PC-3 (cell line): Measurements from ENCODE around the gene APOC1.
"Not testable (repeated sequence)": the region's sequence is repeated elsewhere in the genome, so short reads cannot be mapped to it uniquely, and the experiment has no call there.

ENCODE experiments used
- CTCF ChIP-seq: fragments of 300-600 bp; sonication (generic); conservative IDR thresholded peaks from 2 replicates; pipeline ENCODE4 v1.5.1; 2017; ENCODE audit warnings: antibody characterized with exemption, low read depth, mild to moderate bottlenecking, low read length
- EZH2 ChIP-seq: fragments of 300-600 bp; sonication (generic); IDR thresholded peaks from one replicate; pipeline ENCODE4 v1.6.1; 2017; ENCODE audit warnings: antibody characterized with exemption, mild to moderate bottlenecking, low read length; ENCODE audit not compliant: unreplicated experiment
- EZH2phosphoT487 ChIP-seq: fragments of 300-600 bp; sonication (generic); IDR thresholded peaks from 2 replicates; pipeline ENCODE4 v1.6.1; 2018; ENCODE audit warnings: mild to moderate bottlenecking, antibody characterized with exemption, low read length, borderline replicate concordance

- not testable (repeated sequence) for TF ChIP-seq EZH2phosphoT487, CTCF, EZH2
Observed at GRCh38 chr19:44913512-44914432, 636 bp upstream of the APOC1 start.
